ENCODE data around the gene ADAMTS6.

ADAMTS6 gene

DNA sequence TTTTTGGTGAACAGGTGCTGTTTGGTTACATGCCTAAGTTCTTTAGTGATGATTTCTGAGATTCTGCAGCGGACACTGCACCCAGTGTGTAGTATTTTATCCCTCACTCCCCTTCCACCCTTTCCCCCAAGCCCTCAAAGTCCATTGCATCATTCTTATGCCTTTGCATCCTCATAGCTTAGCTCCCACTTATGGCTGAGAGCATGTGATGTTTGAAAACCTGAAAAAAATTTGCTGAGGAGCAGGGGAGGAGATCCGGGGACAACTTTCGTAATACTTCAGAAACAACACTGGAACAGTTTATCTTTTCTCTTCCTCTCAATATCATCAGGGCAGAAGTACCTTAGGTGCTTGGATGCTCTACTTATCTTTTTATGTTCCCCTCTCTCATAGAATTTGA is 226.4 kb downstream of the ADAMTS6 start:
- DNase-seq, result no peak
- TF ChIP-seq, protein P1, sequence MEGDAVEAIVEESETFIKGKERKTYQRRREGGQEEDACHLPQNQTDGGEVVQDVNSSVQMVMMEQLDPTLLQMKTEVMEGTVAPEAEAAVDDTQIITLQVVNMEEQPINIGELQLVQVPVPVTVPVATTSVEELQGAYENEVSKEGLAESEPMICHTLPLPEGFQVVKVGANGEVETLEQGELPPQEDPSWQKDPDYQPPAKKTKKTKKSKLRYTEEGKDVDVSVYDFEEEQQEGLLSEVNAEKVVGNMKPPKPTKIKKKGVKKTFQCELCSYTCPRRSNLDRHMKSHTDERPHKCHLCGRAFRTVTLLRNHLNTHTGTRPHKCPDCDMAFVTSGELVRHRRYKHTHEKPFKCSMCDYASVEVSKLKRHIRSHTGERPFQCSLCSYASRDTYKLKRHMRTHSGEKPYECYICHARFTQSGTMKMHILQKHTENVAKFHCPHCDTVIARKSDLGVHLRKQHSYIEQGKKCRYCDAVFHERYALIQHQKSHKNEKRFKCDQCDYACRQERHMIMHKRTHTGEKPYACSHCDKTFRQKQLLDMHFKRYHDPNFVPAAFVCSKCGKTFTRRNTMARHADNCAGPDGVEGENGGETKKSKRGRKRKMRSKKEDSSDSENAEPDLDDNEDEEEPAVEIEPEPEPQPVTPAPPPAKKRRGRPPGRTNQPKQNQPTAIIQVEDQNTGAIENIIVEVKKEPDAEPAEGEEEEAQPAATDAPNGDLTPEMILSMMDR (IDR thresholded peaks at IDR 0.05; ENCODE audit: low read depth, low read length), result no peak
- no peak overlapping the region for H3K27ac ChIP-seq
- H3K4me3 ChIP-seq (ENCODE audit: low read depth, low read length), result no peak overlapping the region
- H3K9me3 ChIP-seq (ENCODE audit: severe bottlenecking), result no peaks in the 10 kb centered on the region
- no peaks in the 10 kb centered on the region for H3K27me3 ChIP-seq (ENCODE audit: insufficient read depth, low read depth, severe bottlenecking)
- H3K36me3 ChIP-seq, result no peaks in the 10 kb centered on the region

DNA sequence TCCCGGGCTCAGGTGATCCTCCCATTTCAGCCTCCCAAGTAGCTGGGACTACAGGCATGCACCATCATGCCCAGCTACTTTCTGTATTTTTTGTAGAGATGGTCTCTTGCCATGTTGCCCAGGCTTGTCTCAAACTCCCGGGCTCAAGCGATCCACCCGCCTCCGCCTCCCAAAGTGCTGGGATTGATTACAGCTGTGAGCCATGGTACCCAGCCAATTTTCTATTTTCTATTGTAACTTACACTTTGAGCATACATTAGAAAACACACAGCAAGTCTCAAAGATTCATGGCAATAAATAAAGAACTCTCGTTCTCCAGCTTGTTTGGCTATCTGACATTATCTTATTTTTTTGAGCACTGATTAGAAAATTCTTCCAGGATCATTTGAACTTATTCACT is 228.7 kb downstream of the ADAMTS6 start:
- TF ChIP-seq, protein P1 (IDR thresholded peaks at IDR 0.05; ENCODE audit: low read depth, low read length), result no peak
- Histone ChIP-seq H3K27me3 (ENCODE audit: insufficient read depth, low read depth, severe bottlenecking) (no peaks in the 10 kb centered on the region), H3K9me3 (ENCODE audit: severe bottlenecking) (no peaks in the 10 kb centered on the region), H3K4me3 (ENCODE audit: low read depth, low read length) (no peak overlapping the region), H3K36me3 (no peaks in the 10 kb centered on the region), H3K27ac (no peak overlapping the region)
- no peak for DNase-seq

DNA sequence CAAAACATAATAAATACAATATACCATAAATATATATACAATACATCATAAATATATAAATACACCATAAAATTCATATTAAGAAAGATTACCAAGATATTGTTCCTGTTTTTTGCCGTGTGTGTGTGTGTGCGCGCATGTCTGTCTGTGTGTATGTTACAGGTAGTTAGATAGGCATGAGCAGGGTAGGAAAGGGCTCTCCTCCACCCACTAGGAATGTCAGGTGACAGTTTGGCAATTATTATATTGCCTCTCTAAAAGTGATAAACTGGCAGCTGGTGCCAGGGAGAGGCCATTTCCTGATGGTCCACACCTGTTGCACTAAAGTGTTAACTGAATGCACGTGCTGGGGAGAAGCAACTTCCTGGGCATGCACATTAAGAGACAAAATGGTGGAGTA is 232.8 kb downstream of the ADAMTS6 start:
- H3K27me3 ChIP-seq (ENCODE audit: insufficient read depth, low read depth, severe bottlenecking), result no peaks in the 10 kb centered on the region
- H3K4me3 ChIP-seq (ENCODE audit: low read depth, low read length), result no peak overlapping the region
- TF ChIP-seq, protein P1 (IDR thresholded peaks at IDR 0.05; ENCODE audit: low read depth, low read length), result no peak
- no peaks in the 10 kb centered on the region for H3K9me3 ChIP-seq (ENCODE audit: severe bottlenecking)
- no peak for DNase-seq
- no peaks in the 10 kb centered on the region for H3K36me3 ChIP-seq
- H3K27ac ChIP-seq, result no peak overlapping the region

DNA sequence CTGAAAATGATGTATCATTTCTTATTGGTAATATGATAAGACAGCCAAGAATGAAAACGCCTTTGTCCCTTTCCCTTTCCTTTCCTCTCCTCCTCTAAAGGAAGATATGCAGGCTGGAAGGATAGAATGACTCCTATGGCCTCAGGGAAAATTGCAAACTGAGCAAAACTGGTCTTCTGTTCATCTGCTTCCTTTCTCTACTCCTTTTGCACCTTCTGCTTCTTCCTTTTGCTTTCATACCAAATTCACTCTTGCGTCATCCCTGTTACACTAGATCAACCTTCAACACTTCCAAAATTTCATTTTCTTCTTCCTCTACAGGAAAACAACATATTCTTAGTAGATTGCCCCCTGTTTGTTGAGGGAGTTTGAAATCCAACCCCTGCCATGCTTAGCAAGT is 234.1 kb downstream of the ADAMTS6 start:
- no peak for DNase-seq
- H3K4me3 ChIP-seq (ENCODE audit: low read depth, low read length), result no peak overlapping the region
- TF ChIP-seq, protein P1 (IDR thresholded peaks at IDR 0.05; ENCODE audit: low read depth, low read length), result no peak
- no peaks in the 10 kb centered on the region for H3K9me3 ChIP-seq (ENCODE audit: severe bottlenecking)
- no peaks in the 10 kb centered on the region for H3K36me3 ChIP-seq
- H3K27me3 ChIP-seq (ENCODE audit: insufficient read depth, low read depth, severe bottlenecking), result no peaks in the 10 kb centered on the region
- no peak overlapping the region for H3K27ac ChIP-seq

DNA sequence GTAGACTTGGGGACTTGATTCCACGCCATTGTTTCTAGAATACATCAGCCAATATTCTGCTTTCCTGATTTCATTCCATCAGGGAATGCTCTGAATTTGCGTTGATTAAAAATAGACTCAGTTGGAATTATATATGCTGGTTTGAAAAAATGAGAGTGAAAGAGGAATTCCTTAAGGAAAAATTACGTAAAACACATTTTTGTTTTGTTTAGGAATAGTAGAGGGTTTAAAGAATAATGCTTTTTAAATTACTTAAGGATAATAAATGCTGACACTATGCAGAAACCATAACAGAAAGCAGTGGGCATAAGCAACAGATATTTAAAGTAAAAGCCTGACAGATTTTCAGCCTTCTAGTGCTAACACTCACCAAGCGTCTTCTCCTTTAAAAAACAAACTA is 235.0 kb downstream of the ADAMTS6 start:
- Histone ChIP-seq H3K27me3 (ENCODE audit: insufficient read depth, low read depth, severe bottlenecking) (no peaks in the 10 kb centered on the region), H3K4me3 (ENCODE audit: low read depth, low read length) (no peak overlapping the region), H3K36me3 (no peaks in the 10 kb centered on the region), H3K27ac (no peak overlapping the region), H3K9me3 (ENCODE audit: severe bottlenecking) (no peaks in the 10 kb centered on the region)
- TF ChIP-seq, protein P1 (IDR thresholded peaks at IDR 0.05; ENCODE audit: low read depth, low read length), result no peak
- no peak for DNase-seq

- Histone ChIP-seq H3K36me3 (no peaks in the 10 kb centered on the region), H3K27me3 (ENCODE audit: insufficient read depth, low read depth, severe bottlenecking) (no peaks in the 10 kb centered on the region), H3K27ac (no peak overlapping the region), H3K4me3 (ENCODE audit: low read depth, low read length) (no peak overlapping the region), H3K9me3 (ENCODE audit: severe bottlenecking) (no peaks in the 10 kb centered on the region)
- DNase-seq, result no peak
- TF ChIP-seq, protein P1 (IDR thresholded peaks at IDR 0.05; ENCODE audit: low read depth, low read length), result no peak
These were observed 237.7 kb downstream of the ADAMTS6 start for GRCh38 chr5:65244031-65244430.
